GM12891 (cell line): ENCODE results near the gene CACNA1S.

Experiments
- POLR2A ChIP-seq: IDR thresholded peaks from 2 replicates; pipeline ENCODE4 v1.6.1; 2011; ENCODE audit warnings: low read depth, low read length, control low read depth
- POLR2AphosphoS5 ChIP-seq: IDR thresholded peaks from 2 replicates; pipeline ENCODE4 v1.6.1; 2011; ENCODE audit warnings: low read depth, low read length, control low read depth
- SPI1 ChIP-seq: IDR thresholded peaks from 2 replicates; pipeline ENCODE4 v1.6.1; 2011; ENCODE audit warnings: low read depth, low read length, control low read depth
- TAF1 ChIP-seq: IDR thresholded peaks from 2 replicates; pipeline ENCODE4 v1.6.1; 2011; ENCODE audit warnings: low read depth, low read length, control low read depth

DNA sequence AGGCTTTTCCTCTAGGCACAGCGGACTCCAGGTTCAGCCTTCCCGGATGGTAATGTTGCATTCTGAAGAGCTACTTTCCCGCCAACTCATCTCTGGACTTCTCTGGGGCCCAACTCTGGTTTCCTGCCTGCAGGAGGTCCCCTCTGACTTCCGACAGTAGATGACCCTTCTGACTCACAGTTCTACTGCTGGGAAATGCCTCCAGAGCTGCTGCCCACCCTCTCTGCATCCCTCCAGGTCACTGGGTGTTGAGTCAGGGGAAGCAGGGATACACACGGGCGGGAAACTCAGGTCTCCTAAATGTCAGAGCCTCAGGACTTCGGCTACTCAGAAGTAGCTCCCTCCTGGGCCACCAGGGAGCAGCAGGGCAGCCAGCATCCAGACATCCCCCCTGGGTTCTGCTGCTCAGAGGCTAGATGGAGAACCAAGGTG lies 86.6 kb downstream of the CACNA1S start:
- TF ChIP-seq POLR2A, result no peak
- TF ChIP-seq POLR2AphosphoS5, result no peak
- no peak for TF ChIP-seq TAF1
- TF ChIP-seq SPI1, result no peak
